Peyer's patch (tissue), 4 donors: ENCODE measurements around the gene SLC22A2.

Experiments used
- CTCF ChIP-seq, 6 experiments: fragments of 450-650 bp in 4 of 6; fragments of 200-600 bp in 2 of 6; sonication (generic) in 1 of 6; IDR thresholded peaks; one replicate each; pipeline ENCODE4 v1.5.1; 2017 to 2019; ENCODE audit warnings: antibody characterized with exemption in 6 of 6, mild to moderate bottlenecking in 3 of 6, moderate library complexity in 1 of 6
- POLR2A ChIP-seq, 2 donors: fragments of 450-650 bp; IDR thresholded peaks; one replicate each; pipeline ENCODE4 v1.5.1; 2017; ENCODE audit warnings: antibody characterized with exemption in 2 of 2, mild to moderate bottlenecking in 2 of 2, moderate library complexity in 2 of 2

- no peak for TF ChIP-seq CTCF (IDR thresholded peaks at IDR 0.05)
- TF ChIP-seq POLR2A (IDR thresholded peaks at IDR 0.05): no peak
These were observed 65.8 kb downstream of the SLC22A2 start for GRCh38 chr6:160192840-160193239.
